22Rv1 (cell line): ENCODE data around the gene PCDH9.

Experiments
- CTCF ChIP-seq: fragments of 450-650 bp; IDR thresholded peaks from 2 replicates; pipeline ENCODE4 v1.5.1; 2017; ENCODE audit warnings: mild to moderate bottlenecking
- ZFX ChIP-seq: fragments of 450-650 bp; IDR thresholded peaks from 2 replicates; pipeline ENCODE4 v1.6.1; 2017; ENCODE audit warnings: antibody characterized with exemption, borderline replicate concordance

GRCh38 chr13:67003743-67004142 lies 226.4 kb downstream of the PCDH9 start:
- TF ChIP-seq CTCF, result no peak
- no peak for TF ChIP-seq ZFX
